ENCODE results near the gene PRDM12.

Gene PRDM12

GRCh38 chr9:130689937-130690700 is 25.7 kb downstream of the PRDM12 start:
- DNase-seq (ENCODE audit: low read depth in 2 of 2), result no peak

DNA sequence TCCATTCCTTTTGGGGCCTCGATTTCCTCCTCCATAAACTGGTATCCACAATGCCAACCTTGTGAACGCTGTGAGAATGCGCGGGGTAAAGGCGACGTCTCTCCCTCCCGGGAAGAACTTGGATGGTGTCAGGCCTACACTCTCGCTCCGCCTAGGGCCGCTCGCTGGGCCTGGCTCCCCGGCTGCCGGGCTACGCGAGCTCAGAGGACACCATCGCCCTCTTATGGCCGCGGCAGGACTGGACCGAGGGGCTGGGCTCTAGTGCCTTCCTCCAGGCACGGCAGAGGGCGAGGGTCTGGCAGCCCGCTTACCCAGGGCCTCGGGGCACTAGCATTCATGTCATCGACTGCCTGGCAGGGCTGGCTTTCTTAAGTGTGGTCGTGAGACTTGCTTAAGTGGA is 27.9 kb downstream of the PRDM12 start:
- DNase-seq (ENCODE audit: low read depth in 2 of 2), result no peak

DNA sequence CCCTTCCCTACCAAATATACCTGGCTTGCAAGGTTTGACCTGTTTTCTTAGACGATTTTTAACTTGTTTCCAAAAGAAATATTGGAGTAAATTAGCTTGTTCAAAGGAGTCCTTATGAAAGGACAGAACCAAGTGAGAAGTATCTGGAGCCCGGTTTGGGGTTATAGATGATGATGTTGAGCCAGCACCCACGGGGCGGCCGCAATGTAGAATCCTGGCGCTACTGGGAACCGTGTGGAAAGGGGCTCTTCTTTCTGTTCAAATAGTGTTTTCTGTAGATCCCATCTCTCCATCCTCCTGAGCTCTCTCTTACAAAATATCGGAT is 28.7 kb downstream of the PRDM12 start:
- DNase-seq (ENCODE audit: low read depth in 2 of 2), result no peak

DNA sequence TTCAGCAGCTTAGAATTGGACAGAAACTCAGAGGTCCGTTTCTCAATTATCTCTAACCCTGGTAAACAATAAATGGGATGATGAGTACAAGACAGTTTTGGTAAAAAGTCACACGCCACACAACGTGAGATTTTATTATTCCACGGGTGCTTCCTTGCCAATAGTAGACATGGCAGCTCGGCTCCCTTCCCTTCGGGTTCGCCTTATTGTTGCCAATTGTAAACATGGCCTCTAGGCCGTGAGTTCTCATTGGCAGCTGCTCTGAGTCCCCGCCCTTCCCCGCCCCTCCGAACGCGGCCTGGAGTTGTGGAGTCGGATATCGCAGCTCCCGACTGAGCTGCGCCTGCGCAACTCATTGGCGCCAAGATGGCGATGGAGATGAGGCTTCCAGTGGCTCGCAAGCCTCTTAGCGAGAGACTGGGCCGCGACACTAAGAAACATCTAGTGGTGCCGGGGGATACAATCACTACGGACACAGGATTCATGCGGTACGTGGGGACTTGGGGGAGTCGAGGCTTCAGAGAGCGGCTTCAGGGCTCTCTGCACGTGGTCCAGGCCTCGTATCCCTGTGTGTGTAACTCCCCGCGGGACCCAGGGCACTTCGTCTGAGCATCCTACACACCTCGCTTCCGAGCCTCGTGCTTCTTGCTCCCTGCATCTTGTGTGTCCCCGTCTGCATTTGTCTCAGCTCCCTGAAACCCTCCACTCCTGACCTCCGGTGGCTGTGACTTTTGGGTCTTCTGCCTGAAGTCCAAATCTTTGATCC is 29.2 kb downstream of the PRDM12 start, which contains the start of gene EXOSC2:
EXOSC2 (plus strand) TSS at position 355 of the 766 bp plus-strand sequence; CDS start at position 367, 12 bp downstream.
- DNase-seq (ENCODE audit: low read depth in 2 of 2), result peak; percentile 95 to 96

DNA sequence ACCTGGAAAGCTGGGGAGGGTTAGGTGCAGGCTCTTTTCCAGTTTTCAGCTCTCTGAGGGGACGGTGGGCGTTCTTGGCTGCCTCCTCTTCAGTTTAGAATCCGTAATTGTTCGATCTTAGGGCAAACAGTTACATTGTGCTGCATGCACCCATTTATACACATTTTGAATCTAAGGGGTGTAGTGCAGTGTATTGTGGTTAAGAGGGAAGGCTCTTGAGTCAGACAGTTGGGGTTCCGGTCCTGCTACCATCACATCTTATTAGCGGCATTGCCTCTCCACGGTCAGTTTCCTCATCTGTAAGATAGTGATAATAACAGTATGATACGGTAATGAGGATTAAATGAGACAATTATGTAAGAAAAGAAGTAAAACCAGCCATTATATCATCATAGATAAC is 29.8 kb downstream of the PRDM12 start:
- DNase-seq (ENCODE audit: low read depth in 2 of 2), result no peak

DNA sequence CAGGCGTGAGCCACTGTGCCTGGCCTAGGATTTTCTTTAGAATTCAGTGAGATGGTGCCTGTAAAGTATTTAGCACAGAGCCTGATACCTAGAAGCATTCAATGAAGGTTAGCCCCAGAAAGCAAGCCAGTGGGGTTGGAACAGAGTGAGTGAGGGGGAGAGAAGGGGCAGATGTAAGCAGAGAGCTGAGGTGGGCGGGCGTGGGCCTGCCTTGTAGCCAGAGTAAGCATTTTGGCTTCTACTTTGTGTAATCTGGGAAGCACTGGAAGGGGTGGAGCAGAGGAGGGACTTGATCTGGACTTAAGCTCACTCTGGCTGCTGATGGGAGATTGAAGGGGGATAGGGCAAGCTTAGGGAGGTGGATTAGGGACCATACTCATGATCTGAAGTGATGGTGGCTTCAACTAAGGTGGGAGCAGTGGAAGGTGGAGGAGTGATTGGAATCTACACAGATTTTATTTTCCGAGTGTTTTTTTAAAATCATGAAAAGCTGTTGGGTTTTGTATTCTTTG is 31.8 kb downstream of the PRDM12 start:
- DNase-seq (ENCODE audit: low read depth in 2 of 2), result no peak

- DNase-seq (ENCODE audit: low read depth in 2 of 2), result no peak
These were observed 32.6 kb downstream of the PRDM12 start for GRCh38 chr9:130696996-130697395.

GRCh38 chr9:130698514-130698913 is 34.1 kb downstream of the PRDM12 start:
- DNase-seq (ENCODE audit: low read depth in 2 of 2), result no peak

GRCh38 chr9:130699047-130699446 is 34.7 kb downstream of the PRDM12 start:
- DNase-seq (ENCODE audit: low read depth in 2 of 2), result no peak

- peak; percentile 61 to 69 for DNase-seq (ENCODE audit: low read depth in 2 of 2)
These were observed 36.9 kb downstream of the PRDM12 start for GRCh38 chr9:130701059-130702022.

GRCh38 chr9:130703501-130703900 is 39.1 kb downstream of the PRDM12 start:
- no peak for DNase-seq (ENCODE audit: low read depth in 2 of 2)

DNA sequence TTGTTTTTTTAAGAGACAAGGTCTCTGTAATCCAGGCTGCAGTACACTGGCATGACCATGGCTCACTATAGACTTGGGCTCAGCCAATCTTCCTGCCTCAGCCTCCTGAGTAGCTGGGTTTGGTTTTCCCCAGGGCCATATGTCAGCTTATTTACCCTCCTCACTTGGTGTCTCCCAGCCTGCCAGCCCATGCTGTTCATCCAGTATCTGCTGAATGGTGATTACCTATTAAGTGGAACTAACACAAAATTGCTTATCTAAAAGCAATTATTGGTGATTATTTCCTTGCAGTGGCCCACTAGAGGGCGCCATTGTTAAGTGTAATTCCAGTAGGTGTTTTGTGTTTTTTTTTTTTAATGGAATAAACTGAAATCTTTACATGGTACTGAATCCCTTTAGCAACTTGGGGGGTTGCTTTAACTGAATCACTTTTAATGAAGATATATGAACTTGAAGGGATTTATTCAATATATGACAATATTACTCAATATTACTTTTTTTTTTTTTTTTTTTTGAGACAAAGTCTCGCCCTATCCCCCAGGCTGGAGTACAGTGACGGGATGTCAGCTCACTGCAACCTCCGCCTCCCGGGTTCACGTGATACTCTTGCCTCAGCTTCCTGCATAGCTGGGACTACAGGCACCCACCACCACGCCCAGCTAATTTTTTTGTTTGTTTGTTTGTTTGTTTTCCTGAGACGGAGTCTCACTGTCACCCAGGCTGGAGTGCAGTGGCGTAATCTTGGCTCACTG is 43.0 kb downstream of the PRDM12 start:
- DNase-seq (ENCODE audit: low read depth in 2 of 2), result peak; percentile 58 to 61

- DNase-seq (ENCODE audit: low read depth in 2 of 2), result no peak
These were observed 46.5 kb downstream of the PRDM12 start for GRCh38 chr9:130710822-130711352.

DNA sequence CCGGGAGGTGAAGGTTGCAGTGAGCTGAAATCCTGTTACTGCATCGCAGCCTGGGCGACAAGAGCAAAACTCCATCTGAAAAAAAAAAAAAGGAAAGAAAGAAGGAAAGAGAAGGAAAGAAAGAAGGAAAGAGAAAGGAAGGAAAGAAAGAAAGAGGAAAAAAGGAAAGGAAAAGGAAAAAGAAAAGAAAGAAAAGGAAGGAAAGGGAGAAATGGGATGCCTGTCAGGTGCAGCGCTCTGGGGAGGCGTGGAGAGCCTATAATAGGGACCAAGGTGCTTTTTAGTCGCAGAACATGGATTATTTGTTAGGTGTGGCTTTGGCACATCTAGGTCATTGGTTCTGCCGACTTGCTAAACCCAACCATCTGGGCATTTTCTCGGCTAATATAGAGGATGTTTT is 47.1 kb downstream of the PRDM12 start:
- no peak for DNase-seq (ENCODE audit: low read depth in 2 of 2)

DNA sequence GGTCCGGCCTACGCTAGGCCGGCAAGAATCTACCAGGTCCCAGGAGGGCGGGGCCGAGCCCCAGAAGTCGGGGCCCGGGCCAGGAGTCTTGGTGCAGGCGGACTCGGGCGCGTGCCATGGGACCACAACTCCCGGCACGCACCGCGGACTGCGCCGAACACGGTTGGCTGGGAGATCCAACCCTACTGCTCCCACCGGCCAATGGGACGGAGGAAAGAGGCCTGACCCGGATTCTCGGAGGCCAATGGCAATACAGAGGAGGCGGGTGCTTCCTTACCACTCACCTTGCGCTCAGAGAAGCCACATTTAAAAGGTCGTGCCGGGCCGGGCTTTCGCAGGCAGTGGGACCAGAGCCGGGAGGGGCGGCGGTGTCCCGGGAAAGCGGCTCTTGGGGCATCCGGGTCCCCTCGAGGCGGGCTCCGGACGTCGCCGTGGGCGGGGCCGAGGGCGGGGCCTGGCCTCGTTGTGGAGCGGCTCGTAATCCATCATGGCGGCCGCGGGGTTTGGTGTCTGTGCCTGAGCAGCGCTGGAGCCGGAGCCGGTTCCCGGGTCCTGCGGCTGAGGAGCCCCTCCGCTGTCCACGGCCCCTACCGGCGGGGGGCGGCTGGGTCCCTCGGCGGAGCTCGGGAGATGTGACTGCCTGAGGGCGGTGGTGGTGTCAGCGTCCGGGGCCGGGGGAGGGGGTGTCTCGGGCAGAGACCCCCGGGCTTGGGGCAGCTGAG is 48.3 kb downstream of the PRDM12 start:
- DNase-seq (ENCODE audit: low read depth in 2 of 2), result peak; percentile 88 to 93

DNA sequence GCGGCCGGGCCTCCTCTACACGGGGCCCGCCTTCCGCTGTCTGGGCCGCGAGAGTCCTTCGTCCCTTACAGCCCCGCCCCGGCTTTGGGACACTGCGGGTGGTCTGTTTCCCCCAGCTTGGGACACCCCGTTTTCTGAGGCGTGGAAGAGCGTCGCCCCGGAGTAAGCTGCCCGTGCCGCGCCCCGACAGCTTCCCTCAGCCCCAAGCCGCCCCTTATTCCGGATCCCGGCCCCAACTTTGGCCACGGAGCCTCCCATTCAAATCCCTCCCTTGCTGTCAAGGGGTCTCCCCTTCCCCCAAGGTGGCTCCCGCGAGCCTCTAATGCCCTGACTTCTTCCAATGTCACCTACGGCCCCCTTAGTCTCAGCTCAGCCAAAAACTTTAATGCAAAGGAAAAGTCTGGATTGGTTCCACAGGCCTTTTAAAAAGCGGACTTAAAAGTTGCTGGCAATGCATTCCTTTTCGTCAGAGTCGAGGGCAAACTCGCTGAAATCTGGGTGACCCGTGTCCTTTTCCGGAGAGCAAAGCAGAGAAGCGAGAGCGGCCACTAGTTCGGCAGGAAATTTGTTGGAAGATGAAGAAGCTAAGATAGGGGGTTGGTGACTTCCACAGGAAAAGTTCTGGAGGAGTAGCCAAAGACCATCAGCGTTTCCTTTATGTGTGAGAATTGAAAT is 49.0 kb downstream of the PRDM12 start:
- no peak for DNase-seq (ENCODE audit: low read depth in 2 of 2)

GRCh38 chr9:130714586-130715110 is 50.3 kb downstream of the PRDM12 start:
- DNase-seq (ENCODE audit: low read depth in 2 of 2), result no peak

- DNase-seq (ENCODE audit: low read depth in 2 of 2), result no peak
These were observed 50.9 kb downstream of the PRDM12 start for GRCh38 chr9:130715270-130715669.

GRCh38 chr9:130718562-130718961 is 54.2 kb downstream of the PRDM12 start:
- DNase-seq (ENCODE audit: low read depth in 2 of 2), result no peak
